Left hindlimb (tissue), 1 donor: ENCODE data around the gene TRIM5.

ENCODE experiments used
- DNase-seq: peaks from one replicate; pipeline ENCODE4 v3.0.0-alpha.2; 2018

TRIM5 gene

DNA sequence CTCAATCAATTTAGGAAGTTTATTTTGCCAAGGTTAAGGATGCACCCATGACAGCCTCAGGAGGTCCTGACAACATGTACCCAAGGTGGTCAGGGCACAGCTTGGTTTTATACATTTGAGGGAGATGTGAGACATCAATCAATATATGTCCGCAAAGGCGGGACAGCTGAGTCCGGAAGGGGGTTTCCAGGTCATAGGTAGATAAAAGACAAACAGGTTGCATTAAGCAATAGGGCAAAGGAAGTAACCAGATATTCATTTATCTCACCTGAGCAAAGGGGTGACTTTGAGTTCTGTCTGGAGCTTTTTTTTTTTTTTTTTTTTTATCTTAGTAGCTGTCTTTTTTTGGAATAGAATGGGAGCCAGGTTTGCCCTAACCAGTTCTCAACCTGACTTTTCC is 62.1 kb downstream of the TRIM5 start:
- no peak for DNase-seq

DNA sequence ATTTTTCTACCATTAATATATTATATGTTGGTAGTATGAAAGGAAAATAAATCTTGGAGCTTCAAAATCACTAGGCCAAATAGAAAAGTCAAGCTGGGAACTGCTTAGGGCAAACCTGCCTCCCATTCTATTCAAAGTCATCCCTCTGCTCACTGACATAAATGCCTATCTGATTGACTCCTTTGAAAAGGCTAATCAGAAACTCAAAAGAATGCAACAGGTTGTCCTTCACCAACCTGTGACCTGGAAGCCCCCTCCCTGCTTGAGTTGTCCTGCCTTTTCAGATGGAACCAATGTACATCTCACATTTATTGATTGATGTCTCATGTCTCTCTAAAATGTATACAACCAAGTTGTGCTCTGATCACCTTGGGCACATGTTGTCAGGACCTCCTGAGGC is 63.3 kb downstream of the TRIM5 start:
- no peak for DNase-seq

DNA sequence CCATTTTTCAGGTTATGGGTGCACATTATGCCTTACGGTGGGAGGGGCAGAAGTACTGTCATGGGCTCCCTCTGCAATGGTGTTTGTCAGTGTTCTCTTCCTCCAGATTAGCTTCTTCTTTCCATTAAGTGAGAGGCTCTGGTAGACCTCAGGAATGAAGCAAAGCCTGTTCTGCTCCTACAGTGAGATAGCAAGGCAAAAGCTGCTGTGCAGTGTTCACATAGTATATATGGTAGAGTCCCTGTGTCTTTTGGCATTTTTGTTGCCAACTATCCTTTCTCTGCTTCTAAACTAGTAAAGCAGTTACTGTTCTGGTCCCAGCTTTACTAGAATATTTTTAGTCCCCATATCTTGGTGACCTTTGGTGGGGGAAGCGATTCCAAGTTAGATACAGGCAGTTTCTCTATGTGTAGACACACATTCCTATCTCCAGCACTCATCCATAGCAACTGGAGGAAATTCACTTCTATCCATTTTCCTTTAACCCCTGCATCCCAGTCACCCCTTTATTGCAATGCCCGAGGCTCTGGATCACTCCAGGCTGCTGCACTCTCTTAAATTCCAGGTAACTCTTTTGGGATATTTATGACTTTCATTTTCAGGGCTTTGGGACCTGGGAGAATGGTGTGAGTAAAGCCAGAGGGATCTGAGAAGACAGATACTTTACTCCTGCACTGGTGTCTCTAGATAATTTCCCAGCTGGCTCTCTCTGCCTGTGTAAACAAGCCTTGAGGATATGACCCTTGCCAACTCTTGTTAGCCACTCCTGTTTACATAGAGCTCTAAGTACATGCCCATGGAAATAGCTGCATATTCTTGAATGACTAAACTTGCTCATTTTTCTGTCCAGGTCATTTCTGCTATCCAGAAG is 64.0 kb downstream of the TRIM5 start:
- DNase-seq, result no peak

DNA sequence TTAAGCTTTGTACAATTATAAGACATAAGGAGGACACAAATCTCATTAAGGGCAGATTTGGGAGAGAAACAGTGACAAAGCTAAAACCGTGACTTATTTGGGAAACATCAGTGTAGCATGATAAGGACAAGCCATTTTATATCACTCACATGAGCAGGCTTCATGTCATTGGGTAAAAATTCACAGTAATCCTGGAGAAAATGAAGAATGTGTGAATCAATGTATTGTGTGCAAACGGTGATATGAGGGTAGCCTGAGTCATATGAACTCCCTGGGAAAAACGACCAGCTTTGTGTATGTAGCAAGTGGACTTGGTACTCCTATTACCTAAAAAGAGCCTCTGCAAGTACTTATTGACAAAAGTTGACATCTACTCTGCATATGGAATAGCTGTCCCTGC is 66.1 kb downstream of the TRIM5 start:
- DNase-seq, result no peak
